Subcutaneous abdominal adipose tissue (tissue), 5 donors: ENCODE results near the gene RASSF10.

Experiments
- H3K27ac ChIP-seq: one replicate; pipeline ENCODE4 v1.7.0; 2013; ENCODE audit warnings: low read depth, mild to moderate bottlenecking, inconsistent platforms, low read length, moderate library complexity
- H3K27me3 ChIP-seq, 5 donors: one replicate each; pipeline ENCODE4 v1.7.0; 2013; ENCODE audit warnings: low read length in 5 of 5, inconsistent platforms in 1 of 5; ENCODE audit not compliant: control insufficient read depth in 5 of 5, insufficient read depth in 4 of 5
- H3K36me3 ChIP-seq, 5 donors: one replicate each; pipeline ENCODE4 v1.7.0; 2013; ENCODE audit warnings: low read length in 5 of 5; ENCODE audit not compliant: control insufficient read depth in 5 of 5, insufficient read depth in 5 of 5
- H3K4me1 ChIP-seq, 5 donors: one replicate each; pipeline ENCODE4 v1.7.0; 2013; ENCODE audit warnings: low read length in 5 of 5, mild to moderate bottlenecking in 3 of 5, moderate library complexity in 1 of 5; ENCODE audit not compliant: control insufficient read depth in 5 of 5, insufficient read depth in 5 of 5
- H3K4me3 ChIP-seq, 5 donors: one replicate each; pipeline ENCODE4 v1.7.0; 2013; ENCODE audit warnings: low read length in 5 of 5, low read depth in 1 of 5
- H3K9ac ChIP-seq, 5 donors: one replicate each; pipeline ENCODE4 v1.7.0; 2013; ENCODE audit warnings: low read length in 5 of 5, mild to moderate bottlenecking in 4 of 5, moderate library complexity in 3 of 5
- H3K9me3 ChIP-seq, 5 donors: one replicate each; pipeline ENCODE4 v1.7.0; 2013; ENCODE audit warnings: low read length in 5 of 5; ENCODE audit not compliant: control insufficient read depth in 5 of 5
- donor health status: healthy.
- donor health status: healthy.
- donor health status: healthy.
- donor health status: healthy.
- donor health status: healthy.

RASSF10 gene

DNA sequence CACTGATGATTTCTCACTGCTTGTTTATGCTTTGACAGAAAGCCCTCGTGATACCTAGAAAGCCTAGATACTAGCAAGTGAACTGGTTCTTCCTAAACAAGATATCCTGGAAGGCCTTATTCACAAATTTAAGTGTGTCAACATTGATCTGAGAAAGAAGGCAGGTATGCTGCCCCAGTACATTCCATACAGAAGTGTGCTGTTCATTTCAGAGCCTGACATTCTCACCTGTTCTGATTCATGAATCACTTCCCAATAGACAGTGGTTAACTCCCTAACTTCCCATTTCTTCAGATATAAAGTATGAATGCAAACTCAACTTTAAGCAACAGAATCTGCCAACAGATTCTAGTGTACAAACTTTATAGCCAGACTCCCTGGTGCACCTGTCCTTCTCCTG lies 15.5 kb upstream of the RASSF10 start:
- H3K9ac ChIP-seq: no peak overlapping the region
- no peaks in the 10 kb centered on the region for H3K27me3 ChIP-seq
- H3K4me1 ChIP-seq: peaks cover 0 to 3% (median 0%) of the 10 kb centered on the region in 5 donors
- H3K27ac ChIP-seq: no peak overlapping the region
- no peaks in the 10 kb centered on the region for H3K9me3 ChIP-seq
- no peaks in the 10 kb centered on the region for H3K36me3 ChIP-seq
- no peak overlapping the region for H3K4me3 ChIP-seq

DNA sequence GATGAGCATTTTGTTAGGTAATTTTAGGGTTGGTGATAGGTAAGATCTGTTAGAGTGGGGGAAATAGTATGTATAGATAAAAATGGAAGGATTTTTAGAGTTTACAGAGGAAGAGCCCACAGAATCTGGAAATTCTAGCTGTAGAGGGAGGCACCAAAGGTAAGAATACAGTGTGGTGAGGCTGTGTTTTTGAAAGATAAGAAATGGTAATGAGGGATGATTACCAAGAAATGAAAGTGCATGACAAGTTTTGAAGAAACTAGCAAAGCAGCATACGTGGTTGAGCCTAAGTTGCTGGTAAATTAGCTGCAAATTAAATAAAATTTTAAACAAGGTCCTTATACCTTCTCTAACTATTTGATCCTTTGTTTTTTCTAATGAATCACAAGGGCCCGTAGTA lies 14.6 kb upstream of the RASSF10 start:
- Histone ChIP-seq H3K36me3 (no peaks in the 10 kb centered on the region), H3K4me1 (peaks cover 0 to 3% (median 0%) of the 10 kb centered on the region in 5 donors), H3K4me3 (no peak overlapping the region), H3K27ac (peak overlapping the region; percentile 67), H3K9me3 (no peaks in the 10 kb centered on the region), H3K27me3 (no peaks in the 10 kb centered on the region), H3K9ac (no peak overlapping the region)

DNA sequence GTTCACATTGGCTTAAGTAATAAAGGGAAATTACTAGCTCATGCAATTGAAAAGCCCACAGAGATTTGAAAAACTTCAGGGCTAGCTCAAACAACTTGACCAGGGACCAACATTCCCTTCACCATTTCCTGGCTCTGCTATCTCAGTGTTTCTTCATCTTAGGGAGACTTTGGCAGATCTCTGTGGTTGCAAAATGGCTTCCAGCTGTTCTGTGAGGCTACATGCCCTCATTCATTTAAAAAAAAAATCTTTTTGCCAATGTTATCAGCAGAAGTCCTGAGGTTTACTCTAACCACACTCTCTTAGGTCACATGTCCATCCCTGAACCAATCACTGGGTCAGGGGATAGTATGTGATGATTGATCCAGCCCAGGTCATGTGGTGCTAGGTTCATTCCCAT lies 13.9 kb upstream of the RASSF10 start:
- no peaks in the 10 kb centered on the region for H3K36me3 ChIP-seq
- peaks cover 0 to 3% (median 0%) of the 10 kb centered on the region in 5 donors for H3K4me1 ChIP-seq
- no peaks in the 10 kb centered on the region for H3K9me3 ChIP-seq
- no peak overlapping the region for H3K4me3 ChIP-seq
- H3K9ac ChIP-seq: no peak overlapping the region
- no peak overlapping the region for H3K27ac ChIP-seq
- H3K27me3 ChIP-seq: no peaks in the 10 kb centered on the region

DNA sequence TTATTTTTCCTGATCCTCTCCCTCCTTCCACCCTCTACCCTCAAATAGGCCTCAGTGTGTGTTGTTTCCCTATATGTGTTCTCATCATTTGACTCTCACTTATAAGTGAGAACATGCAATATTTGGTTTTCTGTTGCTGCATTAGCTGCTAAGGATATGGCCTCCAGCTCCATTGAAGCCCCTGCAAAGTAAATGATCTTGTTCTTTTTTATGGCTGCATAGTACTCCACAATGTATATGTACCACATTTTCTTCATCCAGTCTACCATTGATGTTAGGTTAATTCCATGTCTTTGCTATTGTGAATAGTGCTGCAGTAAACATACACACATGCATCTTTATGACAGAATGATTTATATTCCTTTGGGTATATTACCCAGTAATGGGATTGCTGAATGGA lies 13.3 kb upstream of the RASSF10 start:
- Histone ChIP-seq H3K36me3 (no peaks in the 10 kb centered on the region), H3K4me1 (peaks cover 0 to 3% (median 0%) of the 10 kb centered on the region in 5 donors), H3K9me3 (no peaks in the 10 kb centered on the region), H3K27me3 (peaks cover 0 to 2% (median 0%) of the 10 kb centered on the region in 5 donors), H3K9ac (no peak overlapping the region), H3K27ac (no peak overlapping the region), H3K4me3 (no peak overlapping the region)

DNA sequence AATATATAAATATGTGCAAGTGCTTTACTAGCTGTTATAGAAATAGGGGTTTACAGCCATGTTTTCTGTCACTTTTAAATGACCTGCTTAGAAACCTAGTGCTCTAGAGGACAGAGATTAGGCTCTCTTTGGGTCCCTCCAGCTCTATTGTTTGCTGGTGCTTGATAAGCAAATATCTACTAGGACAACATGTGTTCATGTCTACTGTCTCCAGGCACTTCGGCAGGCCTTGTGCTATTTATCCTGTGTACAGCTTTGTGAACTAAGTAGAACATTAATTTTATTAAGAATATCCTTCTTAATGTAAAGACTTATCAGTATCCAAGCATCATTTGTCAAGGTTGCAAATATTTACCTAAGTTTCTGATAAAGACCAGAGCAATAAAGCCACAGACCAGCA lies 11.9 kb upstream of the RASSF10 start:
- H3K27ac ChIP-seq: no peak overlapping the region
- no peak overlapping the region for H3K4me3 ChIP-seq
- H3K9me3 ChIP-seq: no peaks in the 10 kb centered on the region

GRCh38 chr11:12998336-12998735 lies 10.8 kb upstream of the RASSF10 start:
- no peak overlapping the region for H3K27ac ChIP-seq
- no peak overlapping the region for H3K9ac ChIP-seq
- peaks cover 0 to 5% (median 0%) of the 10 kb centered on the region in 5 donors for H3K27me3 ChIP-seq
- no peak overlapping the region for H3K4me3 ChIP-seq
- no peaks in the 10 kb centered on the region for H3K9me3 ChIP-seq
- no peaks in the 10 kb centered on the region for H3K36me3 ChIP-seq
- H3K4me1 ChIP-seq: peaks cover 0 to 3% (median 0%) of the 10 kb centered on the region in 5 donors

More for the DNA sequence above, 11.9 kb upstream of the RASSF10 start:
- H3K36me3 ChIP-seq: no peaks in the 10 kb centered on the region
- H3K27me3 ChIP-seq: peaks cover 0 to 2% (median 0%) of the 10 kb centered on the region in 5 donors
- peaks cover 0 to 3% (median 0%) of the 10 kb centered on the region in 5 donors for H3K4me1 ChIP-seq
- no peak overlapping the region for H3K9ac ChIP-seq

DNA sequence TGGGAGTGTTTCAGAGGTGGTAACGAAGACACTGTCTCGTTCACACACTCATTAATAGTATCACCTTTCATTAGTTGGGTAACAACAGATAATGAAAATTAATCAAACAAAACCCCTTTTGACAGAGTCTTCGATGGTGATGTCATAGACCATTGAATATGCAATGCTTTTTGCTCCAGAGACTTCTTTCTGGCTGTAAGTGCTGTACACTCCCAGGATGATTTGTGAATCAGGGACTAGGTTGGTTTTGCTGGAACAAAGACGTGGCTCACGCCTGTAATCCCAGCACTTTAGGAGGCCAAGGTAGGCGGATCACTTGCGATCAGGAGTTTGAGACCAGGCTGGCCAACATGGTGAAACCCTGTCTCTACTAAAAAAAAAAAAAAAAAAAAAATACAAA lies 9.5 kb upstream of the RASSF10 start:
- peaks cover 0 to 7% (median 0%) of the 10 kb centered on the region in 5 donors for H3K27me3 ChIP-seq
- no peak overlapping the region for H3K9ac ChIP-seq
- no peaks in the 10 kb centered on the region for H3K36me3 ChIP-seq
- peaks cover 0 to 3% (median 0%) of the 10 kb centered on the region in 5 donors for H3K4me1 ChIP-seq
- no peak overlapping the region for H3K27ac ChIP-seq
- H3K9me3 ChIP-seq: no peaks in the 10 kb centered on the region
- H3K4me3 ChIP-seq: no peak overlapping the region

- H3K4me3 ChIP-seq: no peak overlapping the region
- H3K9ac ChIP-seq: no peak overlapping the region
- H3K36me3 ChIP-seq: no peaks in the 10 kb centered on the region
- H3K9me3 ChIP-seq: no peaks in the 10 kb centered on the region
- no peak overlapping the region for H3K27ac ChIP-seq
- H3K27me3 ChIP-seq: peaks cover 0 to 11% (median 0%) of the 10 kb centered on the region in 5 donors
- H3K4me1 ChIP-seq: no peaks in the 10 kb centered on the region
These were observed 9.0 kb upstream of the RASSF10 start for GRCh38 chr11:13000116-13000515.

DNA sequence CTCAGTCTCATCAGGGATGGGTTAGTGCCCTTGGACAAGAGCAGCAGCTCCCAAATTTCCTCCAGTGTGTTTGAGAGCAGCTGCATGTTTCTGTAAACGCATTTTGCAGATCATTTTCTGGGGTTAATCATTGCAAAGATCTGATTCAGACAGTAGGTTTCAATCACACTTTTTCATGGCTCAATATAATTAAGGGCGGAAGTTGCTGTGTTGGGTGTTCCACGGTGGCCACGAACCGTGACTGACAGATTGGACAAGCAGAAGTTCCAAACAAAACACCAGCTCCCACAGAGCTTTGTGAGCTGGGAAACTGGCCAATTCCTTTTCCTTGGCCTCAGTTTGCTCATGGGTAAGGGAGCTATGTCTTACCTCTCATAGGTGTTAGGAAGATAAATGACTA lies 8.4 kb upstream of the RASSF10 start:
- Histone ChIP-seq H3K36me3 (no peaks in the 10 kb centered on the region), H3K4me3 (no peak overlapping the region), H3K27ac (no peak overlapping the region), H3K4me1 (no peaks in the 10 kb centered on the region), H3K9me3 (no peaks in the 10 kb centered on the region), H3K27me3 (peaks cover 0 to 11% (median 0%) of the 10 kb centered on the region in 5 donors), H3K9ac (no peak overlapping the region)

DNA sequence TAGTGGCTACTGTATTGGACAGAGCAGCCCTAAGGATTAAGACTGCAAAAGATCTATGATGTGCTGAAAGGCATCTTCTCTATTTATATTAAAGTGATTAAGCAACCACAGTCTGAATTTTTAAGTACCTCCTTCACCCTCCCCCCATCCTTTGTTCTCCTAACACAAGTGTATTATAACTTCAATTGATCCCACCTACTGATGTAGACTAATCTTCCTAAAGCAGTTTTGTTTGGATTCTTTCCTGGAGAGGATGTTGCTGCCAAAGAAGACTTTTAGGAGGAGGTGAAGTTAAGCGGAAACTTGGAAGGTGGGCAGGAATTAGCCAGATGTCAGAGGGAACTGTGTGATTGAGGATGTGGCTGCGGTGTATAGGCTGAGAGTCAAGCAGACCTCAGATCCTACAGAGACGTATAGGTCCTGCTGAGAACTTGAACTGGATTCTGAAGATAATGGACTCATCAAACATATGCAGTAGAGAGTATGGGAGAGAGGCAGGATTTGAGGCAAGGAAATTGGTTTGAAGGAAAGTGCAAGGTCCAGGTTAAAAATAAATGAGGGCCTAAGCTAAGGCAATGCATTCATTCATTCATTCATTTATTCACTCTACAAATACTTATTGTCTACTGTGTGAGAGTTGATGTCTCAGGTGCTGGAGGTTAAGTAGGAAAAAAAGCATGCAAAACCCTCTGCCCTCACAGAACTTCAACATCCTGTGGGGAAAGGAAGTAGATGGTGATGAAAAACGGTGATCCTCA lies 5.2 kb upstream of the RASSF10 start:
- Histone ChIP-seq H3K9me3 (peaks cover 0 to 6% (median 0%) of the 10 kb centered on the region in 5 donors), H3K4me3 (no peak overlapping the region), H3K36me3 (no peaks in the 10 kb centered on the region), H3K9ac (no peak overlapping the region), H3K27ac (no peak overlapping the region), H3K4me1 (peaks cover 0 to 8% (median 6%) of the 10 kb centered on the region in 5 donors), H3K27me3 (peaks cover 10 to 28% (median 18%) of the 10 kb centered on the region in 5 donors)
